HFFc6 (cell line): ENCODE results near the gene ADGRG1. TPM values are rescaled to one million over a fixed set of nuclear protein-coding genes. Genes with fewer than 3 reads are reported as not detected.

ENCODE experiments used
- DNase-seq: peaks from one replicate; pipeline ENCODE4 v3.0.0-alpha.2; 2018
- H3K27ac Mint-ChIP-seq: 2 replicates; pipeline ENCODE4 v1.8.0; 2020; ENCODE audit warnings: mild to moderate bottlenecking, mixed read lengths
- H3K27me3 Mint-ChIP-seq: 2 replicates; pipeline ENCODE4 v1.8.0; 2021; ENCODE audit warnings: mild to moderate bottlenecking, moderate library complexity, mixed read lengths; ENCODE audit not compliant: insufficient read depth
- H3K36me3 Mint-ChIP-seq: 2 replicates; pipeline ENCODE4 v1.8.0; 2021; ENCODE audit warnings: low read depth, mixed read lengths
- H3K4me1 Mint-ChIP-seq: 2 replicates; pipeline ENCODE4 v1.8.0; 2020; ENCODE audit warnings: low read depth, mixed read lengths
- H3K4me3 Mint-ChIP-seq: 2 replicates; pipeline ENCODE4 v1.8.0; 2020; ENCODE audit warnings: mild to moderate bottlenecking, moderate library complexity, mixed read lengths
- H3K9me3 Mint-ChIP-seq: 2 replicates; pipeline ENCODE4 v1.8.0; 2020; ENCODE audit warnings: mild to moderate bottlenecking, mixed read lengths
- total RNA-seq, 6 experiments: library from RNA; stranded (reverse); fragmentation: NEBNext Ultra II Directional; extraction: Animal tissue kit (Norgen Biotek cat#: 25700); gene quantifications; 2 replicates in 1 of 6; 3 replicates in 5 of 6; pipeline ENCODE4 v1.2.3, GENCODE V29; 2021
- TF ChIP-seq, protein P1 (sequence below): fragments of 200-600 bp; sonication (generic); IDR thresholded peaks from 2 replicates; pipeline ENCODE4 v1.5.0; 2021; ENCODE audit warnings: antibody characterized with exemption, mild to moderate bottlenecking

ADGRG1 gene
- total RNA-seq, 6 experiments from 2014 or later: 0.18 to 1.4 (median 0.50) TPM

DNA sequence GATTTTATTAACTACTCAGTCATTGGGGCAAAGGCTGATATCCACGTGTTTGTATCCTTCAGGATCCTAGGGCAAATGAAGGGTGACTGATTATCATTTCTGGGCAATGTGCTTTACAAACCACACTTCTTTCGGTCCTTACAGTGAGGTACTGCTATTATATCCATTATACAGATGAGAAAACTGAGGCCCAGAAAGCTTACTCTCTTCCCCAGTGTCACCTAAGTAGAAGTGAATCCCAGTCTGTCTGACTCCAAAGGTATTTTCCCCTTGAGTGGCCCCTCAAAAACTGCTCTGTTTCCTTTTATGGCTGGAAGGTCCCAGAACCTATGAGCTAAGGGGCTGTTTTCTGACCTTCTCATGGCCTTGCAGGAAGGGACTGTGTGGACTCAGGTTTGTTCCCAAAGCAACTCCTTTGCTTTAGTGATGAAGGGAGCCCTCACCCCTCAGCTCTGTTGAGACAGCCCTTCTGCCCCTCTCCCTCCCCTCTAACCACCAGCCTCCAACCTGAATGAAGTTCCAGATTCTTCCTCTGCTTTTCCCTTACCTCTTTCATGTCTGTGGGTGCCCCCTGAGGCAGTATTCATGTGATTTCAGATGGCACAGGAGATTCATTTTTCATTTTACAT is 27.4 kb upstream of the ADGRG1 start:
- Mint-ChIP-seq H3K4me3 (no peak overlapping the region), H3K27me3 (peaks cover 39% of the 10 kb centered on the region), H3K36me3 (no peaks in the 10 kb centered on the region), H3K4me1 (no peaks in the 10 kb centered on the region), H3K27ac (no peak overlapping the region), H3K9me3 (peaks cover 6% of the 10 kb centered on the region; the same call in 1 of the 2 replicates)
- DNase-seq: no peak
- TF ChIP-seq, protein P1, sequence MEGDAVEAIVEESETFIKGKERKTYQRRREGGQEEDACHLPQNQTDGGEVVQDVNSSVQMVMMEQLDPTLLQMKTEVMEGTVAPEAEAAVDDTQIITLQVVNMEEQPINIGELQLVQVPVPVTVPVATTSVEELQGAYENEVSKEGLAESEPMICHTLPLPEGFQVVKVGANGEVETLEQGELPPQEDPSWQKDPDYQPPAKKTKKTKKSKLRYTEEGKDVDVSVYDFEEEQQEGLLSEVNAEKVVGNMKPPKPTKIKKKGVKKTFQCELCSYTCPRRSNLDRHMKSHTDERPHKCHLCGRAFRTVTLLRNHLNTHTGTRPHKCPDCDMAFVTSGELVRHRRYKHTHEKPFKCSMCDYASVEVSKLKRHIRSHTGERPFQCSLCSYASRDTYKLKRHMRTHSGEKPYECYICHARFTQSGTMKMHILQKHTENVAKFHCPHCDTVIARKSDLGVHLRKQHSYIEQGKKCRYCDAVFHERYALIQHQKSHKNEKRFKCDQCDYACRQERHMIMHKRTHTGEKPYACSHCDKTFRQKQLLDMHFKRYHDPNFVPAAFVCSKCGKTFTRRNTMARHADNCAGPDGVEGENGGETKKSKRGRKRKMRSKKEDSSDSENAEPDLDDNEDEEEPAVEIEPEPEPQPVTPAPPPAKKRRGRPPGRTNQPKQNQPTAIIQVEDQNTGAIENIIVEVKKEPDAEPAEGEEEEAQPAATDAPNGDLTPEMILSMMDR: no peak

DNA sequence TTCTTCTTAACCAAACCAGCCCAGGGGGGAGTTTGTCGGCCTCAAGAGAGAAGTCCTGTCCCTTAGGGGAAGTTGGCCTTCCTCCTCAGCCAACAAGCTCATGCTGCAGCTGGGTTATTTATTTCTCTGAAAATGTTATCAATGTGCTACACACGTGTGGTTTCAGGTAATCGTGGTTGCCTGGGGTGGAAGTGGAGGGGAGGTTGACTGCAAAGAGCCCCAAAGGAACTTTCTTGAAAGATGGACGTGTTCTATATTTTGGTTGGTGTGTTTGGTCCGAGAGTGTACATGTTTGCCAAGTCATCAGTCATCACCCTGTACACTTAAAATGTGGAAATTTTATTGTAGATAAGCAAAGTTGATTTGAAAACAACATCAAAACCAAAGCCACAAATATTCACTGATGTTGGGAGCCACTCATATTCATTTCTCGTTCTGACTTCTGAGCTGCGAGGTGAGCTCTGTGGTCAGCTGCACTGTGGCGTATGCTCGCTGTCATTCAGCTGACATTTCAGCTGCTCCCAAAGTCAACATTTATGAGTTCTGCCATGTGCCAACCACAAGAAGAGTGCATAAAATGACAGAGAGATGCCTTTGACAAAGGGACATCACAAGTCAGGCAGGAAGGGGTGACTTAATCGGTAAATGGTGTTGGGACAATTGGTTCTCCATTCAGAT is 26.5 kb upstream of the ADGRG1 start:
- TF ChIP-seq, protein P1: no peak
- no peak for DNase-seq
- Mint-ChIP-seq H3K4me1 (no peaks in the 10 kb centered on the region), H3K9me3 (peaks cover 6% of the 10 kb centered on the region; the same call in 1 of the 2 replicates), H3K4me3 (no peak overlapping the region), H3K27me3 (peaks cover 39% of the 10 kb centered on the region), H3K36me3 (no peaks in the 10 kb centered on the region), H3K27ac (no peak overlapping the region)

DNA sequence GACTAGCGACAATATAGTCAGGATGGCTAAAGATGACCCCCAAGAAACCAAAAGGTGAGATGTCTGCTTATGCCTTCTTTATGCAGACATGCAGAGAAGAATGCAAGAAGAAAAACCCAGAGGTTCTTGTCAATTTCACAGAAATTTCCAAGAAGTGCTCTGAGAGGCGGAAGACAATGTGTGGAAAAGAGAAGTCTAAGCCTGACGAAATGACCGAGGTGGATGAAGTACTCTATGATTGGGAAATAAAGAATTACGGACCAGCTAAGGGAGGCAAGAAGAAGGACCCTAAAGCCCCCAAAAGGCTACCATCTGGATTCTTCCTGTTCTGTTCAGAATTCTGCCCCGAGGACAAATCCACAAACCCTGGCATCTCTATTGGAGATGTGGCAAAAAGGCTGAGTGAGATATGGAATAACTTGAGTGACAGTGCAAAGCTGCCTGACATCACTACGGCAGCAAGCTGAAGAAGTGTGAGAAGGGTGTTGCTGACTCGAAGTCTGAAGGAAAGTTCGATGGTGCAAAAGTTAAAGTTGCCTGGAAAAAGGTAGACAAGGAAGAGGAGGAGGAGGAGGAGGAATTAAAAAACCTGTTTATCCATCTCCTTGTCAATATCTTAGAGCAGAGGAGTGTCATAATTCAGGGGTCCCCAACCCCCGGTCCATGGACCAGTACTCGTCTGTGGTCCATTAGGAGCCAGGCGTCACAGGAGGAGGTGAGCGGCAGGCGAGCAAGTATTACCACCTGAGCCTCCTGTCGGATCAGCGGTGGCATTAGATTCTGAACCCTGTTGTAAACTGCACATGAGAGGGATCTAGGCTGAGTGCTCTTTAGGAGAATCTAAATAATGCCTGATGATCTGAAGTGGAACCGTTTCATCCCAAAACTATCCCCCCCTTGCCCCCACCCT is 25.1 kb upstream of the ADGRG1 start:
- Mint-ChIP-seq H3K9me3 (peaks cover 3% of the 10 kb centered on the region; the same call in 1 of the 2 replicates), H3K27me3 (peaks cover 45% of the 10 kb centered on the region), H3K27ac (no peak overlapping the region), H3K4me1 (no peaks in the 10 kb centered on the region), H3K4me3 (no peak overlapping the region), H3K36me3 (no peaks in the 10 kb centered on the region)
- DNase-seq: no peak
- TF ChIP-seq, protein P1: no peak

DNA sequence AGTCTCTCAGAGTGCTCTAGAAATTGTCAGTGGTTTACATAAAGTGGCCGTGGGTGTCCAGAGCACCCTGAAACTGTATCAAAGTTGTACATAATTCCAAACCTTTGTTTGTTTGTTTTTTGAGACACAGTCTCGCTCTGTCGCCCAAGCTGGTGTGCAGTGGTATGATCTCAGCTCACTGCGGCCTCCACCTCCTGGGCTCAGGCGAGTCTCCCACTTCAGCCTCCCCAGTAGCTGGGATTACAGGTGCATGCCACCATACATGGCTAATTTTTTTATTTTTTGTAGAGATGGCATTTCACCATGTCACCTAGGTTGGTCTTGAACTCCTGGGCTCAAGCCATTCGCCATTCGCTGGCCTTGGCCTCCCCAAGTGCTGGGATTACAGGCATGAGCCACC is 24.3 kb upstream of the ADGRG1 start:
- Mint-ChIP-seq H3K9me3 (no peaks in the 10 kb centered on the region), H3K36me3 (no peaks in the 10 kb centered on the region), H3K4me3 (no peak overlapping the region), H3K27ac (no peak overlapping the region), H3K27me3 (peaks cover 48% of the 10 kb centered on the region), H3K4me1 (no peaks in the 10 kb centered on the region)
- TF ChIP-seq, protein P1: no peak
- no peak for DNase-seq

DNA sequence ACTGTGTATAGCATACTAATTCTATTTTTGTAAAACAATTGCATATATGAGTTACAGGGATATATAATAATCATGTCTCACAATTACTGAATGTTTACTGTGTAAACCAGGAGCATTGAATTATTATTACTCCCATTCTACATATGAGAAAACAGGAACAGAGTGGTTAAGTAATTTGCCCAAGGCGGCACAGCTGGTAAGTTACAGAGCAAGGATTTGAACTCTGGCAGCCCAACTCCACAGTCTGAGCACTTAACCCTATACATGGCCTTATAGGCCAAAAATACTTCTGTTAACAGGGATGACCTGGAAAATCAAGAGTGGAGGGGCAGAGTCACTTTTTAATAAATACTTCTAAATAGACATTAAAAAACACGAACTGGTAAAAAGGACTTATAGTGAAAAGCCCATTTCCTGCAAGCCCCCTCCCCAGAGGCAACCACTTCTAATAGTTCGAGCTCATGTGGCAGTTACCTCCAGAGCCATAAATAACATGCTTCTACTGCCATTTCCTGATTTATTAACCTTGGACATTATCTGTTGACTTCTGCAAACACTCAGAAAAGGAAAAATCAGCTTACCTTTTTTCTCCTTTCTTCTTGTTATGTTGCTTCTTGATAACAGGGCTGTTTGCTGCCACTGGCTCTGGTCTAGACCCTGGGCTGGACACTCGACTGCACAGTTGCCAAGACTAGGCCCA is 22.1 kb upstream of the ADGRG1 start:
- Mint-ChIP-seq H3K9me3 (no peaks in the 10 kb centered on the region), H3K27ac (no peak overlapping the region)
- DNase-seq: no peak

More for the DNA sequence above, 22.1 kb upstream of the ADGRG1 start:
- H3K4me3 Mint-ChIP-seq: no peak overlapping the region
- TF ChIP-seq, protein P1: no peak
- H3K4me1 Mint-ChIP-seq: peaks cover 21% of the 10 kb centered on the region
- no peaks in the 10 kb centered on the region for H3K36me3 Mint-ChIP-seq
- peaks cover 57% of the 10 kb centered on the region for H3K27me3 Mint-ChIP-seq
